K562 (cell line): ENCODE data around the gene DRC1. TPM values are rescaled to one million over a fixed set of nuclear protein-coding genes. Genes with fewer than 3 reads are reported as not detected.
A peak's percentile ranks its signal among the peaks of the same experiment; 100 is the strongest.

ENCODE experiments used
- BCOR ChIP-seq: fragments of 450-650 bp; IDR thresholded peaks from 2 replicates; pipeline ENCODE4 v1.6.1; 2016
- CREB1 ChIP-seq, 2 experiments: sonication (generic) in 1 of 2; formaldehyde crosslinking in 1 of 2; IDR thresholded peaks; 2 replicates each; pipeline versions ENCODE4 v1.6.1 to v1.8.0; 2012 to 2022; ENCODE audit warnings: inconsistent platforms in 1 of 2, mild to moderate bottlenecking in 1 of 2, missing genetic modification reagents in 1 of 2, moderate library complexity in 1 of 2
- EP300 ChIP-seq: IDR thresholded peaks from 2 replicates; pipeline ENCODE4 v1.6.1; 2012; ENCODE audit warnings: low read length, improper control_type of control experiment
- HCFC1 ChIP-seq: IDR thresholded peaks from 2 replicates; pipeline ENCODE4 v1.6.1; 2012; ENCODE audit warnings: low read depth, low read length, improper control_type of control experiment
- HDAC2 ChIP-seq: fragments of 450-650 bp; IDR thresholded peaks from 2 replicates; pipeline ENCODE4 v1.6.1; 2016; ENCODE audit warnings: mild to moderate bottlenecking
- KAT2B ChIP-seq: IDR thresholded peaks from one replicate; pipeline ENCODE4 v1.6.1; 2012; ENCODE audit warnings: low read depth, mild to moderate bottlenecking, control low read depth, inconsistent platforms, low read length, moderate library complexity
- MBD2 ChIP-seq: sonication (generic); IDR thresholded peaks from 2 replicates; pipeline ENCODE4 v1.6.1; 2016; ENCODE audit warnings: low read depth, borderline replicate concordance
- NUFIP1 ChIP-seq: fragments of 450-650 bp; IDR thresholded peaks from 2 replicates; pipeline ENCODE4 v1.6.1; 2018; ENCODE audit not compliant: partially characterized antibody
- POLR2A ChIP-seq: fragments of 450-650 bp; conservative IDR thresholded peaks from 2 replicates; pipeline ENCODE4 v1.6.1; 2016
- RB1 ChIP-seq: fragments of 450-650 bp; IDR thresholded peaks from 2 replicates; pipeline ENCODE4 v1.6.1; 2017; ENCODE audit warnings: low read depth, mild to moderate bottlenecking
- TCFL5 ChIP-seq: fragments of 250-450 bp; sonication (Bioruptor Pico); conservative IDR thresholded peaks from 2 replicates; pipeline ENCODE4 v1.6.1; 2021; ENCODE audit warnings: mild to moderate bottlenecking, moderate library complexity, matching md5 sums
- TEAD1 ChIP-seq, 2 experiments: fragments of 450-650 bp in 1 of 2; sonication (generic) in 1 of 2; formaldehyde crosslinking; IDR thresholded peaks; 2 replicates each; pipeline versions ENCODE4 v1.4.0 to v1.8.0; 2020 to 2022; ENCODE audit warnings: mild to moderate bottlenecking in 2 of 2, missing genetic modification reagents in 1 of 2
- XRCC5 ChIP-seq: fragments of 200-400 bp; formaldehyde crosslinking; IDR thresholded peaks from 2 replicates; pipeline ENCODE4 v1.6.1; 2017; ENCODE audit warnings: low read depth, mild to moderate bottlenecking, low read length
- ZNF217 ChIP-seq: sonication (generic); formaldehyde crosslinking; IDR thresholded peaks from 2 replicates; pipeline ENCODE4 v1.8.0; 2022; ENCODE audit warnings: mild to moderate bottlenecking, missing genetic modification reagents
- polyA plus RNA-seq, 8 experiments: library from polyadenylated mRNA; depleted of rRNA in 4 of 8; stranded (reverse) in 5 of 8; unstranded in 3 of 8; fragments of >200 nt; fragmentation: Nextera tagmentation in 2 of 8; fragmentation: Illumina TruSeq in 1 of 8; extraction: Ambion mirVana in 2 of 8; extraction: Trizol in 1 of 8; gene quantifications; 2 replicates each; pipeline versions ENCODE4 v1.2.1 to v1.2.3, GENCODE V29; 2011 to 2014; ENCODE audit warnings: inconsistent platforms in 1 of 8, missing spikeins in 1 of 8
- total RNA-seq, 7 experiments: library from RNA; depleted of rRNA in 6 of 7; stranded (reverse); fragments of >200 nt in 6 of 7; fragmentation: Illumina TruSeq in 2 of 7; extraction: Trizol in 2 of 7; gene quantifications; 2 replicates each; pipeline versions ENCODE4 v1.2.1 to v1.2.3, GENCODE V29; 2011 to 2021; ENCODE audit warnings: low replicate concordance in 1 of 7
- TF ChIP-seq, protein P1 (sequence below): sonication (generic); formaldehyde crosslinking; IDR thresholded peaks from 2 replicates; pipeline ENCODE4 v1.8.0; 2022; ENCODE audit warnings: mild to moderate bottlenecking, missing genetic modification reagents
- TF ChIP-seq, protein P2 (sequence below): IDR thresholded peaks from 2 replicates; pipeline ENCODE4 v1.6.1; 2011; ENCODE audit warnings: borderline replicate concordance, low read depth, mild to moderate bottlenecking, moderate library complexity, low read length; ENCODE audit not compliant: insufficient read depth, poor library complexity, severe bottlenecking
- TF ChIP-seq, protein P3 (sequence below), 2 experiments: fragments of 450-650 bp in 1 of 2; IDR thresholded peaks; 2 replicates each; pipeline ENCODE4 v1.6.1; 2011 to 2017; ENCODE audit warnings: low read depth in 2 of 2, antibody characterized with exemption in 1 of 2, borderline replicate concordance in 1 of 2, low read length in 1 of 2, mild to moderate bottlenecking in 1 of 2, mixed read lengths in 1 of 2; ENCODE audit not compliant: control insufficient read depth in 1 of 2
- TF ChIP-seq, protein P4 (sequence below): fragments of 200-800 bp; sonication (Bioruptor generic); IDR thresholded peaks from 2 replicates; pipeline ENCODE4 v1.6.1; 2017; ENCODE audit warnings: missing genetic modification characterization, missing compliant biosample characterization

DRC1 gene
- total and polyA plus RNA-seq, 9 of the 15 experiments (the other 6 are each of a cell fraction or from before 2014, with no cell fraction given): 0.07 to 0.10 TPM; not detected in 7

DNA sequence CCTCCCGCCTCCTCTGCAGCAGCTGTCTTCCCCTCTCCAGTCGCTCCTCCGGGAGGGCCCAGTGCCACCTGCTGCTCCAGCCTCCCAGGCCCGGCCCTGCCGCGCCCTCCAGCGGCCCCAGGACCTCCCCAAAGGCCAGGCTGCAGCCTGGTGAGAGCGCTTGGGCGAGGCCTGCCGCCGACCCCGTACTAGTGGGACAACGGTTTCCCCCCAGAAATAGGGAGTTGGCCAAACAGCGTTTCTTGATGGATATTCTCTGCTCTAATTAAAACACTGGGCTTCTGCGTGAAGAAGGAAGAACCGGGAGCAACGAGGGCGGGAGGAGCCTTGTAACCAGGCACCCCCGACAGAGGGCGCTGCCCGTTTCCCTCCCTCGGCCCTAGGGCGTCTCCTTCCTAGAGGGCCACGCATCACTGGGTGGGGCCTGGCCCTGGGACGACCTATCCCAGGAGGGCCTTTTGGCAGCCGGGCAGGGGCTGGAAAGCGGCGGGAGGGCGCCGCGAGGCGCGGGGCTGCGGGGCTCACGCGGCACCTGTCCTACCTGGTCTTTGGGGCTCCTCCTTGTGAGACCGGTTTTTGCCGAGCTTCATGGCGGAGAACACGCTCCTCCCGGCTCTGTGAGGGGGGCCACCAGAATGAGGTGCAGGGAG is 101.6 kb downstream of the DRC1 start (continued):
- TF ChIP-seq HDAC2 (peak; percentile 80), KAT2B (peak; percentile 69), NUFIP1 (no peak), HCFC1 (0 out of 2 replicates have a peak, but pooled peaks have one; percentile 40), MBD2 (peak; percentile 20; the same call in 1 of the 2 replicates), POLR2A (peak; percentile 69), CREB1 (IDR thresholded peaks at IDR 0.05) (peak; percentile 32; the same call in 1 of the 2 replicates), CREB1 (CRISPR knock-in tag; IDR thresholded peaks at IDR 0.05) (peak; percentile 61), ZNF217 (CRISPR knock-in tag) (0 out of 2 replicates have a peak, but pooled peaks have one; percentile 65), TEAD1 (CRISPR knock-in tag; IDR thresholded peaks at IDR 0.05) (peak in 1 of 2 experiments; percentile 85; a peak in 2 of 4 replicates), RB1 (peak; percentile 94), TCFL5 (no peak), XRCC5 (peak; percentile 97; the same call in 1 of the 2 replicates), EP300 (0 out of 2 replicates have a peak, but pooled peaks have one; percentile 4), BCOR (peak; percentile 33; the same call in 1 of the 2 replicates)
- TF ChIP-seq, protein P1, sequence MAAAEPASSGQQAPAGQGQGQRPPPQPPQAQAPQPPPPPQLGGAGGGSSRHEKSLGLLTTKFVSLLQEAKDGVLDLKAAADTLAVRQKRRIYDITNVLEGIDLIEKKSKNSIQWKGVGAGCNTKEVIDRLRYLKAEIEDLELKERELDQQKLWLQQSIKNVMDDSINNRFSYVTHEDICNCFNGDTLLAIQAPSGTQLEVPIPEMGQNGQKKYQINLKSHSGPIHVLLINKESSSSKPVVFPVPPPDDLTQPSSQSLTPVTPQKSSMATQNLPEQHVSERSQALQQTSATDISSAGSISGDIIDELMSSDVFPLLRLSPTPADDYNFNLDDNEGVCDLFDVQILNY (CRISPR knock-in tag): 0 out of 2 replicates have a peak, but pooled peaks have one; percentile 64
- TF ChIP-seq, protein P2, sequence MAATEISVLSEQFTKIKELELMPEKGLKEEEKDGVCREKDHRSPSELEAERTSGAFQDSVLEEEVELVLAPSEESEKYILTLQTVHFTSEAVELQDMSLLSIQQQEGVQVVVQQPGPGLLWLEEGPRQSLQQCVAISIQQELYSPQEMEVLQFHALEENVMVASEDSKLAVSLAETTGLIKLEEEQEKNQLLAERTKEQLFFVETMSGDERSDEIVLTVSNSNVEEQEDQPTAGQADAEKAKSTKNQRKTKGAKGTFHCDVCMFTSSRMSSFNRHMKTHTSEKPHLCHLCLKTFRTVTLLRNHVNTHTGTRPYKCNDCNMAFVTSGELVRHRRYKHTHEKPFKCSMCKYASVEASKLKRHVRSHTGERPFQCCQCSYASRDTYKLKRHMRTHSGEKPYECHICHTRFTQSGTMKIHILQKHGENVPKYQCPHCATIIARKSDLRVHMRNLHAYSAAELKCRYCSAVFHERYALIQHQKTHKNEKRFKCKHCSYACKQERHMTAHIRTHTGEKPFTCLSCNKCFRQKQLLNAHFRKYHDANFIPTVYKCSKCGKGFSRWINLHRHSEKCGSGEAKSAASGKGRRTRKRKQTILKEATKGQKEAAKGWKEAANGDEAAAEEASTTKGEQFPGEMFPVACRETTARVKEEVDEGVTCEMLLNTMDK: peak; percentile 96
- TF ChIP-seq, protein P3, sequence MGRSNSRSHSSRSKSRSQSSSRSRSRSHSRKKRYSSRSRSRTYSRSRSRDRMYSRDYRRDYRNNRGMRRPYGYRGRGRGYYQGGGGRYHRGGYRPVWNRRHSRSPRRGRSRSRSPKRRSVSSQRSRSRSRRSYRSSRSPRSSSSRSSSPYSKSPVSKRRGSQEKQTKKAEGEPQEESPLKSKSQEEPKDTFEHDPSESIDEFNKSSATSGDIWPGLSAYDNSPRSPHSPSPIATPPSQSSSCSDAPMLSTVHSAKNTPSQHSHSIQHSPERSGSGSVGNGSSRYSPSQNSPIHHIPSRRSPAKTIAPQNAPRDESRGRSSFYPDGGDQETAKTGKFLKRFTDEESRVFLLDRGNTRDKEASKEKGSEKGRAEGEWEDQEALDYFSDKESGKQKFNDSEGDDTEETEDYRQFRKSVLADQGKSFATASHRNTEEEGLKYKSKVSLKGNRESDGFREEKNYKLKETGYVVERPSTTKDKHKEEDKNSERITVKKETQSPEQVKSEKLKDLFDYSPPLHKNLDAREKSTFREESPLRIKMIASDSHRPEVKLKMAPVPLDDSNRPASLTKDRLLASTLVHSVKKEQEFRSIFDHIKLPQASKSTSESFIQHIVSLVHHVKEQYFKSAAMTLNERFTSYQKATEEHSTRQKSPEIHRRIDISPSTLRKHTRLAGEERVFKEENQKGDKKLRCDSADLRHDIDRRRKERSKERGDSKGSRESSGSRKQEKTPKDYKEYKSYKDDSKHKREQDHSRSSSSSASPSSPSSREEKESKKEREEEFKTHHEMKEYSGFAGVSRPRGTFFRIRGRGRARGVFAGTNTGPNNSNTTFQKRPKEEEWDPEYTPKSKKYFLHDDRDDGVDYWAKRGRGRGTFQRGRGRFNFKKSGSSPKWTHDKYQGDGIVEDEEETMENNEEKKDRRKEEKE (IDR thresholded peaks at IDR 0.05; ENCODE audit: borderline replicate concordance in 1 of 2, control insufficient read depth in 1 of 2, low read depth in 2 of 2, low read length in 1 of 2): no peak
- TF ChIP-seq, protein P4, sequence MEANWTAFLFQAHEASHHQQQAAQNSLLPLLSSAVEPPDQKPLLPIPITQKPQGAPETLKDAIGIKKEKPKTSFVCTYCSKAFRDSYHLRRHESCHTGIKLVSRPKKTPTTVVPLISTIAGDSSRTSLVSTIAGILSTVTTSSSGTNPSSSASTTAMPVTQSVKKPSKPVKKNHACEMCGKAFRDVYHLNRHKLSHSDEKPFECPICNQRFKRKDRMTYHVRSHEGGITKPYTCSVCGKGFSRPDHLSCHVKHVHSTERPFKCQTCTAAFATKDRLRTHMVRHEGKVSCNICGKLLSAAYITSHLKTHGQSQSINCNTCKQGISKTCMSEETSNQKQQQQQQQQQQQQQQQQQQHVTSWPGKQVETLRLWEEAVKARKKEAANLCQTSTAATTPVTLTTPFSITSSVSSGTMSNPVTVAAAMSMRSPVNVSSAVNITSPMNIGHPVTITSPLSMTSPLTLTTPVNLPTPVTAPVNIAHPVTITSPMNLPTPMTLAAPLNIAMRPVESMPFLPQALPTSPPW (CRISPR knock-in tag): peak; percentile 64
